IPS DF 4.7 (cell line): ENCODE measurements around the gene WDR19.

ENCODE experiments used
- DNase-seq: peaks from one replicate; pipeline ENCODE4 v3.0.0-alpha.2; 2013; ENCODE audit warnings: low spot score; ENCODE audit errors: extremely low read depth

WDR19 gene

GRCh38 chr4:39295784-39296183 is 113.5 kb downstream of the WDR19 start:
- no peak for DNase-seq

GRCh38 chr4:39302901-39303300 is 120.6 kb downstream of the WDR19 start:
- no peak for DNase-seq

DNA sequence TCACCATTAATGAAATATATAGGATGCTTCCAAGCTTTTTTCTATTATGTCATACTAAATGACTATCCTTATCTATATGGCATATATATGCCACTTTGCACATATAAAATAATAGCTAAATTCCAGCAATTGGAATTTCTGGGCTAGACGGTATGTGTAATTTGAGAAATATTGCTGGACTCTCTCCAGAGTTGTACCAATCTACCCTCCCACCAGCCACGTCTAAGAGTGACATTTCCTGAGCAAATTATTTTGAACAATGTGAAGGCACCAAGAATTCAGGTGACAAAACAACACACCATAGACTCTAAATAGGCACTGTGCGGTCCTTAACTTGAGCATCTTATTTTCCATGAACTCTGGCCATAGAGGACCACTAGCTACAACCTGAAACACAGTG is 121.5 kb downstream of the WDR19 start:
- DNase-seq, result no peak

DNA sequence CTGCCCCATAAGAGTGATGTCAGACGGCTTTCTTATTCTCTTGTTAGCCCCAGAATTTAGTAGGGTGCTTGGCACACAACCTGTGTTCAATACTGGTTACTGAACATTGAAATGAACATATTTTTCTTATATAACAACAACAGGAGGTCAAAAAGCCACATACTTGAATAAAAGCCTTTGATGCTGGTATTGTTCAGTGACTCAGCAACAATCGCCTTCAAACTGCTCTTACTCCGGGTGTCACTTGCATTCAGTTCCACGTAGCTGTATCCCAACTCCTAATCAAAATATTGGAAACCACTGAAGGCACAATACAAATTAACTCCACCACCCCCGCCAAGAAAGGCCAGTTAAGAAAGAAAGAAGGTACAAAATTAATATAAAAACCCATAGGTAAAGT is 122.3 kb downstream of the WDR19 start:
- no peak for DNase-seq

DNA sequence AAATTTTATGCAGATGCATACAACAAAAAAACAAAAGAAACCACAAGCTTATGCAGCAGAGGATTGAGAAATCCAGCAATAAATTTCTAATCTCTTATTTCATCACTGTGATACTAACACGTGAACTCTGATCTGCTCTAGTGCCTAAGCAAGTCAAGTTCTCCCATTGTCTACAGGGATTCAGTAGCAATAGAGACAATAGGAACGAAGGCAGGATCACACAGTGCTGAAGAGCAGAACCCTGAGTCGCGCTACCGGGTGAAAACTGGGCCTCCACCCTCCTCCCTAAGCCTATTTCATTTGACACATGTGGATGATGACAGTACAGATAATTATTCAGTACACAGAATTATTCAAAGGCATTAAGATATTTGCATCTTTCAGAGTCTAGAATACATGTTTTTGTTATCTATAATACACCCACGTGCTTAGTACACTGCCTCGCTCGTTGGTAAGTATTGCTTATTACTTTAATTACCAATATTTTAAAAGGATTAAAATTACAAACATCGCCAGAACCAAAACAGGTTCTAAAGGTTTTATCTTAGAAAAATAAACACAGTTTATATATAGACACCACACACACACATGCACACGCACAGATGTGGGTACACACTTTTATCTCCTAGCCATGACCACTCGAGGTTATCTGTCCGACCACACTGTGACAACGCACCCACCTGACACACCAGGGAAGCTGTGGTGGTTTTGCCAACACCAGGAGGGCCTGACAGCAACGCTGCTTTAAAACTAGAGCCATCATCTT is 123.8 kb downstream of the WDR19 start:
- DNase-seq, result no peak

DNA sequence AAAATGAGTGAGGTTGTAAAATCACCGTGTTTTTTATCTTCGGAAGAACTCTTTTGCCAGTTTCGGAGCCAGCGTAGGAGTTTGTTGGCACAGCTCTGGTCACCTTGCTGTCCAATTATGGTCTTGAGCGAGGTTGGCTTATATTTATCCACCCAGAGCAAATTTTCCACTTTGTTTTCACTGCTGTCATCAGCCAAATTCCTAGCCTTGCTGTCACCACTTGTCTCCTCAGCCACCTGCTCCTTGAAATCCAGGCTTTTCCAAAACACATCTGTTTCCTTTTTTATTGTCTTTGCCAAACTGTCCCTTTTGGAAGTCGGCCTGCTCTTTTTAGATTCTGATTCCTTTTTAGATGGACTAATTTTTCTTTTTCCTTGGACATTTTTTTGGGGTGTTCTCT is 126.3 kb downstream of the WDR19 start:
- no peak for DNase-seq

- DNase-seq, result no peak
These were observed 130.5 kb downstream of the WDR19 start for GRCh38 chr4:39312816-39313215.

DNA sequence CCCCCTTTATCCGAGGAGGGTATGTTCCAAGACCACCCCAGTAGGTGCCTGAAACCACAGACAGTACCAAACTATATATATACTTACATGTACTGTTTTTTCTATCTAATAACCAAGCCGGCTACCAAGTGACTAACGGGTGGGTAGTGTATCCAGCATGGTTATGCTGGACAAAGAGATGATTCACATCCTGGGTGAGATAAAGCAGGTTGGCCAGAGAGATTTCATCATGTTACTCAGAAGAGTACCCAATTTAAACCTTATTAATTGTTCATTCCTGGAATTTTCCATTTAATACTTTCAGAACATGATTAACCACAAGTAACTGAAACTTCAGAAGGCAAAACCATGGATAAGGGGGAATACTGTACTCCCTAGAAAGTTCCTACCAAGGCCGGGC is 137.3 kb downstream of the WDR19 start:
- no peak for DNase-seq

DNA sequence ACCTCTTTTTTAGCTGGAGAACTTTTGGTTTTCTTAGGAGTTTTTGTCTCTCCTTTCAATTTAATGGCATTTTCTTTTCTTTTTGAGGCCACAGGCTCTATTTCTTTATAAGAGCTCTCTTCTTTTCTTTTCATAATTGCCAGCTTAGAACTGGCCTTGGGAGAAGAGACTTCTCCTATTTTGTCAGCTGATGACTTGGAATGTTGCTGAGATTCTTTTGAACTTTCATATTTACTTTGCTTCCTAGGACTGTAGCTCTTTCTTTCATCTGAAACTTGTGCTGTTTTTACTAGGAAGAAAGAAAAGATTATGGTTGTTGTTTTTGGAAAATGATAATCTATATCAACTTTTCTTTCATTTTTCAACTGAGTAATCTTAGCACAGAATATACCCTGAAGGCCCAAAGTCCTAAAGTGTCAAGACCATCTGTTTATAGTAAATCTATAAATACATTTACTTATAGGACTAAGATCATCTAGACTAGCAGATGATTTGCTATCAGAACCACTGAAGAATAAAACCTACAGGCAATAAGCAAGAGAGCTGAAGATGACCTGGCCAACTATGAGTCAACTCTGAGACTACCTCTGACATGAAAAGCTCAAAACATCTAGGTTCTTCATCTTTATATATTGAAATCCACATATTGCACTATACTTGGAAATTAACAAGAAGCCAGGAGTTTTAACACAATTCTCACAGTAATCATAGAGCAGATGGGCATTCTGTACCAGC is 138.2 kb downstream of the WDR19 start:
- no peak for DNase-seq

- DNase-seq, result no peak
These were observed 141.5 kb downstream of the WDR19 start for GRCh38 chr4:39323821-39324220.

GRCh38 chr4:39324446-39324845 is 142.1 kb downstream of the WDR19 start:
- no peak for DNase-seq

GRCh38 chr4:39324897-39325613 is 142.7 kb downstream of the WDR19 start:
- DNase-seq, result no peak

GRCh38 chr4:39326468-39326977 is 144.2 kb downstream of the WDR19 start:
- no peak for DNase-seq

DNA sequence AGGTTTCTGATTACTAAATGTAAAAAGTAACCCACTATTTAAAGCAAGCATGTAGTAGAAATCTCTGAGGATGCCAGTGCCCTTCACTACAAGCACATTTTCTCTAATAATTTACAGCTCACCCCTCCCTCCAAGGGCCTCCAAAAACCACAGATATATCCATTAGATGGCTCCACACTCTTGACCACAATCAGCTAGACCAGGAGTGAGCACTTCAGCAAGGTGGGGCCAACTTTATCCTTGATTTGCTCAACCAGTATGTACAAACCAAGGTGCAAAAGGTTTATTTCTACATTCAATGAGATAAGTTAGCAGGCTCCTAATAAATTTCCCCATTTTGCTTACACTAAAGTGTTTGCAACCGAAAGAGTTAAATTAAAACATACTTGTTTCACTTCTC is 148.0 kb downstream of the WDR19 start:
- no peak for DNase-seq

DNA sequence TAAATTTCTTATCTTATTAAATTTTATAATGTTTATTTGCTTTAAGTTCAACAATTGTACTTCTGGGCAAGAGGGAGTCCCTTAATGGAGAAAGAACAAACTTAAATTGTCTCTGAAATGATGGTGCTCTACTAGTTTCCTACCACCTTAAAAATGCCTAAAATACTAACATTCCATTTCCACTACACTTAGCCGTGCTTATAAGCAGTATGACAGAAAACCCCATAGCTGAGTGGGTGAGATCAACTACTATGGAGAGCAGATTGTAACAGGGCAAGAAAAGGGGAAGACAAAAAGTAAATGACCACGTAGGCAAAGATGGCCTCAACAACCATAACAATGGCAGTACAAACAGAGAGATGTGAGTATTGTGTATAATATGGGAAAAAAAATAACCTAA is 148.9 kb downstream of the WDR19 start:
- no peak for DNase-seq
